ENCODE measurements around the gene FIBIN.
"Not testable (repeated sequence)": the region's sequence is repeated elsewhere in the genome, so short reads cannot be mapped to it uniquely, and the experiment has no call there.

Gene FIBIN

GRCh38 chr11:26993965-26994457 is at the start of gene FIBIN:
TSS of gene FIBIN (plus strand) at chr11:26994112. CDS start at chr11:26994527, 415 bp downstream.
- no peak for DNase-seq (ENCODE audit: low read depth in 1 of 2, low spot score in 1 of 2)

GRCh38 chr11:26944866-26945664 is 48.8 kb upstream of the FIBIN start:
- no peak for DNase-seq (ENCODE audit: low read depth in 1 of 2, low spot score in 1 of 2)

- DNase-seq (ENCODE audit: low read depth in 1 of 2, low spot score in 1 of 2), result no peak
Observed at GRCh38 chr11:26946257-26946716, 47.6 kb upstream of the FIBIN start.

- no peak for DNase-seq (ENCODE audit: low read depth in 1 of 2, low spot score in 1 of 2)
Observed at GRCh38 chr11:26947379-26947844, 46.5 kb upstream of the FIBIN start.

GRCh38 chr11:26947904-26948639 is 45.8 kb upstream of the FIBIN start:
- no peak for DNase-seq (ENCODE audit: low read depth in 1 of 2, low spot score in 1 of 2)

GRCh38 chr11:26948881-26949280 is 45.0 kb upstream of the FIBIN start:
- no peak for DNase-seq (ENCODE audit: low read depth in 1 of 2, low spot score in 1 of 2)

GRCh38 chr11:26949846-26950245 is 44.1 kb upstream of the FIBIN start:
- DNase-seq (ENCODE audit: low read depth in 1 of 2, low spot score in 1 of 2), result no peak

GRCh38 chr11:26950260-26950719 is 43.6 kb upstream of the FIBIN start:
- no peak for DNase-seq (ENCODE audit: low read depth in 1 of 2, low spot score in 1 of 2)

GRCh38 chr11:26951809-26952515 is 42.0 kb upstream of the FIBIN start:
- no peak for DNase-seq (ENCODE audit: low read depth in 1 of 2, low spot score in 1 of 2)

- no peak for DNase-seq (ENCODE audit: low read depth in 1 of 2, low spot score in 1 of 2)
Observed at GRCh38 chr11:26953770-26954392, 40.0 kb upstream of the FIBIN start.

GRCh38 chr11:26958005-26958701 is 35.8 kb upstream of the FIBIN start:
- no peak for DNase-seq (ENCODE audit: low read depth in 1 of 2, low spot score in 1 of 2)

GRCh38 chr11:26958702-26959049 is 35.2 kb upstream of the FIBIN start:
- DNase-seq (ENCODE audit: low read depth in 1 of 2, low spot score in 1 of 2), result no peak

- DNase-seq (ENCODE audit: low read depth in 1 of 2, low spot score in 1 of 2), result no peak
Observed at GRCh38 chr11:26960281-26960680, 33.6 kb upstream of the FIBIN start.

- no peak for DNase-seq (ENCODE audit: low read depth in 1 of 2, low spot score in 1 of 2)
Observed at GRCh38 chr11:26963764-26964163, 30.1 kb upstream of the FIBIN start.

- DNase-seq (ENCODE audit: low read depth in 1 of 2, low spot score in 1 of 2), result no peak
Observed at GRCh38 chr11:26964339-26964738, 29.6 kb upstream of the FIBIN start.

- DNase-seq (ENCODE audit: low read depth in 1 of 2, low spot score in 1 of 2), result not testable (repeated sequence)
Observed at GRCh38 chr11:26964847-26965485, 28.9 kb upstream of the FIBIN start.

GRCh38 chr11:26971961-26972360 is 22.0 kb upstream of the FIBIN start:
- DNase-seq (ENCODE audit: low read depth in 1 of 2, low spot score in 1 of 2), result no peak

- DNase-seq (ENCODE audit: low read depth in 1 of 2, low spot score in 1 of 2), result no peak
Observed at GRCh38 chr11:26974069-26974783, 19.7 kb upstream of the FIBIN start.

GRCh38 chr11:26974996-26975395 is 18.9 kb upstream of the FIBIN start:
- DNase-seq (ENCODE audit: low read depth in 1 of 2, low spot score in 1 of 2), result no peak
